Heart left ventricle (tissue), 13 donors: Measurements from ENCODE around the gene POU4F3.

Experiments used
- POLR2A ChIP-seq, 2 donors: fragments of 450-650 bp; IDR thresholded peaks; one replicate each; pipeline ENCODE4 v1.6.1; 2017; ENCODE audit warnings: antibody characterized with exemption in 2 of 2, mild to moderate bottlenecking in 2 of 2, moderate library complexity in 2 of 2
- TF ChIP-seq, protein P1 (sequence below), 12 donors: fragments of 200-600 bp; sonication (generic) in 4 of 12; IDR thresholded peaks; one replicate each; pipeline versions ENCODE4 v1.5.0 to v1.8.0; 2018 to 2022; ENCODE audit warnings: antibody characterized with exemption in 12 of 12, mild to moderate bottlenecking in 5 of 12
- donor health status: ischemic (EF 13 %, LVEDD 7.1; RV severe dilation, severe dysfunction).
- donor health status: DM: no; HTN: yes; CAD: no.
- donor health status: DM: no; HTN: no; CAD: no.
- donor health status: ischemic (EF 25% LVEDD 6.9; RV normal size, moderate dysfunction).
- donor health status: ischemic (EF 25% LVEDD 5.7; RV mildly dilated, moderate dysfunction).
- donor health status: ischemic (EF 35%, LVEDD 5.7; RV mildly dilated, moderate dysfunction).
- donor health status: nonischemic (EF 11% LVEDD 7.7; RV severe dilation, severe dysfunction).
- donor health status: DM: yes; HTN: yes; CAD: no.
- donor health status: PGD.
- donor health status: ischemic (EF 29% LVEDD 5.4; RV normal size, mild dysfunction).
- donor health status: nonischemic (EF 23%, LVEDD 6.1; RV moderate dilation, normal function).

DNA sequence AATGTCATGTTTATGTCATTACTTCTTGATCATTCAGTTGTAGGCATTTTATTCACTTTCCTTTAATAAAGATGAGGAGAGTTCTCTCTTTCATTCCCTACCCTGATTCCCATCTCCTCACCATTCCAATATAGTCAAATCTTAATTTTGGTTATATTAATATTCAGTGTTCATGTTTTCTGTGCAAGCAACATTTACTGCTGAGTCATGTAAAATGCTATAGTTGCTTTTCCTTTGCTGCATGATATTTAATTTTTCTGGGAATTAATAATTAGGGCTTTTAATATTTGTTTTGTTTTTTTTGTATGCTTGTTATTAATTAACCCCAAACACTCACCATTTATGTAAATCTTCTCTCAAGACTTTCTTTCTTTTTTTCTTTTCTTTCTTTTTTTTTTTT is 18.5 kb downstream of the POU4F3 start:
- no peak for TF ChIP-seq POLR2A (IDR thresholded peaks at IDR 0.05)
- TF ChIP-seq, protein P1, sequence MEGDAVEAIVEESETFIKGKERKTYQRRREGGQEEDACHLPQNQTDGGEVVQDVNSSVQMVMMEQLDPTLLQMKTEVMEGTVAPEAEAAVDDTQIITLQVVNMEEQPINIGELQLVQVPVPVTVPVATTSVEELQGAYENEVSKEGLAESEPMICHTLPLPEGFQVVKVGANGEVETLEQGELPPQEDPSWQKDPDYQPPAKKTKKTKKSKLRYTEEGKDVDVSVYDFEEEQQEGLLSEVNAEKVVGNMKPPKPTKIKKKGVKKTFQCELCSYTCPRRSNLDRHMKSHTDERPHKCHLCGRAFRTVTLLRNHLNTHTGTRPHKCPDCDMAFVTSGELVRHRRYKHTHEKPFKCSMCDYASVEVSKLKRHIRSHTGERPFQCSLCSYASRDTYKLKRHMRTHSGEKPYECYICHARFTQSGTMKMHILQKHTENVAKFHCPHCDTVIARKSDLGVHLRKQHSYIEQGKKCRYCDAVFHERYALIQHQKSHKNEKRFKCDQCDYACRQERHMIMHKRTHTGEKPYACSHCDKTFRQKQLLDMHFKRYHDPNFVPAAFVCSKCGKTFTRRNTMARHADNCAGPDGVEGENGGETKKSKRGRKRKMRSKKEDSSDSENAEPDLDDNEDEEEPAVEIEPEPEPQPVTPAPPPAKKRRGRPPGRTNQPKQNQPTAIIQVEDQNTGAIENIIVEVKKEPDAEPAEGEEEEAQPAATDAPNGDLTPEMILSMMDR (IDR thresholded peaks at IDR 0.05): no peak
